Panc1 (cell line): ENCODE data around the gene CNTRL.

Experiments
- SIN3A ChIP-seq: IDR thresholded peaks from 2 replicates; pipeline ENCODE4 v1.6.1; 2012; ENCODE audit warnings: low read depth, mild to moderate bottlenecking, low read length, moderate library complexity, borderline replicate concordance; ENCODE audit not compliant: insufficient read depth
- TF ChIP-seq, protein P1 (sequence below): fragments of 450-650 bp; IDR thresholded peaks from 2 replicates; pipeline ENCODE4 v1.5.1; 2017; ENCODE audit warnings: mild to moderate bottlenecking
- TF ChIP-seq, protein P2 (sequence below), 2 experiments: IDR thresholded peaks; 2 replicates each; pipeline ENCODE4 v1.6.1; 2011 to 2012; ENCODE audit warnings: low read depth in 2 of 2, control low read depth in 1 of 2, low read length in 1 of 2, mild to moderate bottlenecking in 1 of 2, moderate library complexity in 1 of 2; ENCODE audit not compliant: insufficient read depth in 1 of 2

DNA sequence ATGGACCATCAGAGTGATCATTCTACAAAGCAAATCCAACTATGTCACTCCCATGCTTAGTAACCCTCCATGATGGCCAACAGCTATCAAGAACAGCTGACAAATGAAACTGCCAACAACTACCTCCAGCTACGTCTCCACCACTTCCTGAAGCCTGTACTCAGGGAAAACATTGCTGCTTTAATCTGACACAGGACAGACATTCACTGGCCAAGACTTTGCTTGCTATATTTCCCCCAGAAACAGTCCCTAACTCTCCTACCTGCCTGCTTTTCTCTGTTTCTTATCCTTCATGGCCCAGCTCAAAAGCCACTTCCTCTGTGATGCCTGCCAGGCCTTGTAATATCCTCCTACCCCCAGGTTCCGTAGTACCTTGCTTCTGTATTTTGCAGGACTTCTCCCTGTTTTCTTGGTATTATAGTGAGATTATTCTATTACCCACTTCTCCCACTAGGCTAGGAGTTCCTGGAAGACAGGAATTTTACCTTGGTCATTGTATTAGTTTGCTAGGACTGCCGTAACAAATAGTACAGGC, 141.6 kb downstream of the CNTRL start:
- TF ChIP-seq, protein P1, sequence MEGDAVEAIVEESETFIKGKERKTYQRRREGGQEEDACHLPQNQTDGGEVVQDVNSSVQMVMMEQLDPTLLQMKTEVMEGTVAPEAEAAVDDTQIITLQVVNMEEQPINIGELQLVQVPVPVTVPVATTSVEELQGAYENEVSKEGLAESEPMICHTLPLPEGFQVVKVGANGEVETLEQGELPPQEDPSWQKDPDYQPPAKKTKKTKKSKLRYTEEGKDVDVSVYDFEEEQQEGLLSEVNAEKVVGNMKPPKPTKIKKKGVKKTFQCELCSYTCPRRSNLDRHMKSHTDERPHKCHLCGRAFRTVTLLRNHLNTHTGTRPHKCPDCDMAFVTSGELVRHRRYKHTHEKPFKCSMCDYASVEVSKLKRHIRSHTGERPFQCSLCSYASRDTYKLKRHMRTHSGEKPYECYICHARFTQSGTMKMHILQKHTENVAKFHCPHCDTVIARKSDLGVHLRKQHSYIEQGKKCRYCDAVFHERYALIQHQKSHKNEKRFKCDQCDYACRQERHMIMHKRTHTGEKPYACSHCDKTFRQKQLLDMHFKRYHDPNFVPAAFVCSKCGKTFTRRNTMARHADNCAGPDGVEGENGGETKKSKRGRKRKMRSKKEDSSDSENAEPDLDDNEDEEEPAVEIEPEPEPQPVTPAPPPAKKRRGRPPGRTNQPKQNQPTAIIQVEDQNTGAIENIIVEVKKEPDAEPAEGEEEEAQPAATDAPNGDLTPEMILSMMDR = no peak
- no peak for TF ChIP-seq SIN3A
- TF ChIP-seq, protein P2, sequence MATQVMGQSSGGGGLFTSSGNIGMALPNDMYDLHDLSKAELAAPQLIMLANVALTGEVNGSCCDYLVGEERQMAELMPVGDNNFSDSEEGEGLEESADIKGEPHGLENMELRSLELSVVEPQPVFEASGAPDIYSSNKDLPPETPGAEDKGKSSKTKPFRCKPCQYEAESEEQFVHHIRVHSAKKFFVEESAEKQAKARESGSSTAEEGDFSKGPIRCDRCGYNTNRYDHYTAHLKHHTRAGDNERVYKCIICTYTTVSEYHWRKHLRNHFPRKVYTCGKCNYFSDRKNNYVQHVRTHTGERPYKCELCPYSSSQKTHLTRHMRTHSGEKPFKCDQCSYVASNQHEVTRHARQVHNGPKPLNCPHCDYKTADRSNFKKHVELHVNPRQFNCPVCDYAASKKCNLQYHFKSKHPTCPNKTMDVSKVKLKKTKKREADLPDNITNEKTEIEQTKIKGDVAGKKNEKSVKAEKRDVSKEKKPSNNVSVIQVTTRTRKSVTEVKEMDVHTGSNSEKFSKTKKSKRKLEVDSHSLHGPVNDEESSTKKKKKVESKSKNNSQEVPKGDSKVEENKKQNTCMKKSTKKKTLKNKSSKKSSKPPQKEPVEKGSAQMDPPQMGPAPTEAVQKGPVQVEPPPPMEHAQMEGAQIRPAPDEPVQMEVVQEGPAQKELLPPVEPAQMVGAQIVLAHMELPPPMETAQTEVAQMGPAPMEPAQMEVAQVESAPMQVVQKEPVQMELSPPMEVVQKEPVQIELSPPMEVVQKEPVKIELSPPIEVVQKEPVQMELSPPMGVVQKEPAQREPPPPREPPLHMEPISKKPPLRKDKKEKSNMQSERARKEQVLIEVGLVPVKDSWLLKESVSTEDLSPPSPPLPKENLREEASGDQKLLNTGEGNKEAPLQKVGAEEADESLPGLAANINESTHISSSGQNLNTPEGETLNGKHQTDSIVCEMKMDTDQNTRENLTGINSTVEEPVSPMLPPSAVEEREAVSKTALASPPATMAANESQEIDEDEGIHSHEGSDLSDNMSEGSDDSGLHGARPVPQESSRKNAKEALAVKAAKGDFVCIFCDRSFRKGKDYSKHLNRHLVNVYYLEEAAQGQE (IDR thresholded peaks at IDR 0.05; ENCODE audit: insufficient read depth in 1 of 2, low read depth in 2 of 2, low read length in 1 of 2) = no peak
